ELF-1 (cell line): Measurements from ENCODE around the gene TUBD1.
"Not testable (repeated sequence)": the region's sequence is repeated elsewhere in the genome, so short reads cannot be mapped to it uniquely, and the experiment has no call there.

Source experiments
- DNase-seq: peaks from one replicate; pipeline ENCODE4 v3.0.0-alpha.2; 2016; ENCODE audit warnings: low read depth, low spot score

TUBD1 gene

GRCh38 chr17:59845595-59846393 is 46.9 kb downstream of the TUBD1 start:
- peak; percentile 82 for DNase-seq

GRCh38 chr17:59844884-59845594 is 47.7 kb downstream of the TUBD1 start:
- DNase-seq = no peak

- peak; percentile 72 for DNase-seq
Measured at GRCh38 chr17:59842901-59843652, 49.7 kb downstream of the TUBD1 start.

GRCh38 chr17:59841882-59842263 is 50.9 kb downstream of the TUBD1 start:
- not testable (repeated sequence) for DNase-seq

GRCh38 chr17:59841091-59841881 is 51.5 kb downstream of the TUBD1 start:
- DNase-seq = not testable (repeated sequence)

GRCh38 chr17:59840329-59841090 is 52.2 kb downstream of the TUBD1 start:
- peak; percentile 58 for DNase-seq

- no peak for DNase-seq
Measured at GRCh38 chr17:59839651-59840328, 53.0 kb downstream of the TUBD1 start.

- DNase-seq = no peak
Measured at GRCh38 chr17:59838052-59838916, 54.5 kb downstream of the TUBD1 start.

GRCh38 chr17:59837308-59838051 is 55.3 kb downstream of the TUBD1 start:
- peak; percentile 94 for DNase-seq

- DNase-seq = no peak
Measured at GRCh38 chr17:59832883-59833379, 59.8 kb downstream of the TUBD1 start.

GRCh38 chr17:59830846-59831486 is 61.8 kb downstream of the TUBD1 start:
- DNase-seq = no peak

GRCh38 chr17:59830007-59830630 is 62.6 kb downstream of the TUBD1 start:
- no peak for DNase-seq

GRCh38 chr17:59829217-59830006 is 63.3 kb downstream of the TUBD1 start:
- DNase-seq = no peak

- not testable (repeated sequence) for DNase-seq
Measured at GRCh38 chr17:59828819-59829216, 63.9 kb downstream of the TUBD1 start.

- no peak for DNase-seq
Measured at GRCh38 chr17:59828478-59828760, 64.3 kb downstream of the TUBD1 start.

GRCh38 chr17:59827721-59828477 is 64.8 kb downstream of the TUBD1 start:
- no peak for DNase-seq
